Keratinocyte (primary cell): ENCODE data around the gene MACROH2A1. TPM values are rescaled to one million over a fixed set of nuclear protein-coding genes. Genes with fewer than 3 reads are reported as not detected.

ENCODE experiments used
- DNase-seq: peaks from one replicate; pipeline ENCODE4 v3.0.0-alpha.2; 2011; ENCODE audit warnings: low read depth, missing footprints, low spot score
- FAIRE-seq: peaks from 2 replicates; lab custom pipeline; 2011; peaks lifted over from hg19 to GRCh38; lab: Jason Lieb, UNC
- H2AFZ ChIP-seq: 2 replicates; pipeline ENCODE4 v1.6.0; 2012; ENCODE audit warnings: low read length, control low read depth, inconsistent platforms; ENCODE audit not compliant: control insufficient read depth
- H3K27ac ChIP-seq: 2 replicates; pipeline ENCODE4 v1.5.1; 2011; ENCODE audit warnings: low read length; ENCODE audit not compliant: control insufficient read depth, insufficient read depth
- H3K27me3 ChIP-seq: 3 replicates; pipeline ENCODE4 v1.6.0; 2011; ENCODE audit warnings: low read length; ENCODE audit not compliant: control insufficient read depth, insufficient read depth; ENCODE audit errors: extremely low read depth
- H3K36me3 ChIP-seq, 2 experiments: 2 replicates in 1 of 2; 3 replicates in 1 of 2; pipeline ENCODE4 v1.5.1; 2011; ENCODE audit warnings: low read length in 2 of 2, mild to moderate bottlenecking in 1 of 2; ENCODE audit not compliant: control insufficient read depth in 2 of 2, insufficient read depth in 2 of 2; ENCODE audit errors: extremely low read depth in 1 of 2
- H3K4me1 ChIP-seq: 3 replicates; pipeline ENCODE4 v1.5.1; 2011; ENCODE audit warnings: low read length; ENCODE audit not compliant: control insufficient read depth, insufficient read depth; ENCODE audit errors: extremely low read depth
- H3K4me2 ChIP-seq: 3 replicates; pipeline ENCODE4 v1.6.0; 2011; ENCODE audit warnings: low read depth, low read length; ENCODE audit not compliant: control insufficient read depth, insufficient read depth; ENCODE audit errors: extremely low read depth
- H3K4me3 ChIP-seq, 3 experiments: fragments of 200-600 bp in 1 of 3; sonication (generic) in 1 of 3; 2 replicates in 2 of 3; 3 replicates in 1 of 3; pipeline ENCODE4 v1.5.1; 2011 to 2016; ENCODE audit warnings: low read length in 3 of 3, mild to moderate bottlenecking in 3 of 3, control low read depth in 2 of 3, inconsistent platforms in 1 of 3, low read depth in 1 of 3, mixed read lengths in 1 of 3, mixed run types in 1 of 3, moderate library complexity in 1 of 3; ENCODE audit not compliant: control insufficient read depth in 2 of 3, insufficient read depth in 2 of 3; ENCODE audit errors: extremely low read depth in 1 of 3
- H3K79me2 ChIP-seq: 2 replicates; pipeline ENCODE4 v1.6.0; 2012; ENCODE audit warnings: low read length; ENCODE audit not compliant: control insufficient read depth, insufficient read depth
- H3K9ac ChIP-seq: 3 replicates; pipeline ENCODE4 v1.6.0; 2011; ENCODE audit warnings: low read length; ENCODE audit not compliant: control insufficient read depth, insufficient read depth; ENCODE audit errors: extremely low read depth
- H3K9me1 ChIP-seq: 3 replicates; pipeline ENCODE4 v1.6.0; 2011; ENCODE audit warnings: low read length; ENCODE audit not compliant: control insufficient read depth, insufficient read depth; ENCODE audit errors: extremely low read depth
- H3K9me3 ChIP-seq: 2 replicates; pipeline ENCODE4 v1.5.1; 2012; ENCODE audit warnings: low read depth, low read length; ENCODE audit not compliant: control insufficient read depth
- H4K20me1 ChIP-seq: 3 replicates; pipeline ENCODE4 v1.6.0; 2011; ENCODE audit warnings: low read length; ENCODE audit not compliant: control insufficient read depth, insufficient read depth; ENCODE audit errors: extremely low read depth
- CTCF ChIP-seq, 3 experiments: IDR thresholded peaks in 1 of 3; conservative IDR thresholded peaks in 1 of 3; optimal IDR thresholded peaks in 1 of 3; 2 replicates in 2 of 3; 3 replicates in 1 of 3; pipeline versions ENCODE3 to v1.5.1; 2011; ENCODE audit warnings: low read length in 3 of 3, mild to moderate bottlenecking in 3 of 3, moderate library complexity in 2 of 3, control low read depth in 1 of 3, inconsistent platforms in 1 of 3; ENCODE audit not compliant: insufficient read depth in 2 of 3; ENCODE audit errors: extremely low read depth in 1 of 3
- EZH2 ChIP-seq: IDR thresholded peaks from one replicate; pipeline ENCODE4 v1.6.1; 2012; ENCODE audit warnings: inconsistent platforms, mild to moderate bottlenecking, low read length, moderate library complexity
- dilution Hi-C: fragments of 300-500 bp; cut with MboI; formaldehyde crosslinking; loops from one replicate; pipeline ENCODE4 v1.7.0; 2020; ENCODE audit warnings: low sequenced_read_pairs; ENCODE audit not compliant: extremely low pct_ligation_motif_present
- polyA plus RNA-seq, 5 experiments: library from polyadenylated mRNA; depleted of rRNA in 3 of 5; stranded (reverse) in 3 of 5; stranded (forward) in 1 of 5; unstranded in 1 of 5; fragments of >200 nt; gene quantifications; 1 replicate in 1 of 5; 2 replicates in 3 of 5; 3 replicates in 1 of 5; pipeline versions ENCODE4 v1.2.1 to v1.2.3, GENCODE V29; 2011 to 2012; ENCODE audit warnings: missing spikeins in 2 of 5, low read depth in 1 of 5, low replicate concordance in 1 of 5

Gene MACROH2A1
- polyA plus RNA-seq, 1 donor (not counting 4 experiments of a cell fraction or from before 2014, with no cell fraction given): 208 TPM

GRCh38 chr5:135322744-135323143 is 76.3 kb downstream of the MACROH2A1 start:
- Histone ChIP-seq H3K9me3 (no peaks in the 10 kb centered on the region), H3K4me1 (peaks cover 8% of the 10 kb centered on the region), H3K4me2 (no peak overlapping the region), H3K36me3 (no peaks in the 10 kb centered on the region), H3K79me2 (no peaks in the 10 kb centered on the region), H4K20me1 (no peaks in the 10 kb centered on the region), H3K9me1 (no peaks in the 10 kb centered on the region), H3K9ac (no peak overlapping the region), H2AFZ (no peak overlapping the region), H3K4me3 (no peak overlapping the region), H3K27ac (no peak overlapping the region), H3K27me3 (no peaks in the 10 kb centered on the region)
- DNase-seq (no peak), FAIRE-seq (no peak)
- dilution Hi-C loops: no loop called here
- TF ChIP-seq EZH2 (no peak), CTCF (optimal IDR thresholded peaks at IDR 0.05 in 1 of 3, IDR thresholded peaks at IDR 0.05 in 1 of 3, conservative IDR thresholded peaks at IDR 0.05 in 1 of 3; ENCODE audit: extremely low read depth in 1 of 3, insufficient read depth in 2 of 3, low read length in 3 of 3) (no peak)

DNA sequence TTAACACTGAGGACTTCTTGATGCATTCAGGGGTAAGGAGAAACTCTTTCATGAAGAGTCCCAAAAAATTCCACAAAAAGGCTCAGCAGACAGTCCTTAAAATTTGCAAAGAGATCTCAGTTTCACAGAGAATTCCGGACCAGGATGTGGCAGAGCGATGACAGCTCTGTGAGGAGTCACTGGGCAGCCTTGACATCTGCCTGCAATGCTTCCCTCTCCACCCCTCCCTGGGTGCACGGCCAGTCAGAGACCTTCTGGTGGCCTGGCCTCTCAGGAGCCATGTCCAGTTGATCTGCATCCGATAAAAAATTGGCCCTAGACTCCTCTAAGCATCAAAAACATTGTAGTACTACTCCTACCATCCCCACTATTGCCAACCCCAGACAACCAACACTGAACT is 76.8 kb downstream of the MACROH2A1 start:
- Histone ChIP-seq H3K9me1 (no peaks in the 10 kb centered on the region), H3K9ac (no peak overlapping the region), H2AFZ (no peak overlapping the region), H3K4me2 (no peak overlapping the region), H3K79me2 (no peaks in the 10 kb centered on the region), H3K27me3 (no peaks in the 10 kb centered on the region), H3K9me3 (no peaks in the 10 kb centered on the region), H3K27ac (no peak overlapping the region), H3K36me3 (no peaks in the 10 kb centered on the region), H3K4me1 (peaks cover 8% of the 10 kb centered on the region), H4K20me1 (no peaks in the 10 kb centered on the region), H3K4me3 (no peak overlapping the region)
- DNase-seq: no peak
- dilution Hi-C loops: no loop called here
- FAIRE-seq: no peak
- TF ChIP-seq CTCF (optimal IDR thresholded peaks at IDR 0.05 in 1 of 3, IDR thresholded peaks at IDR 0.05 in 1 of 3, conservative IDR thresholded peaks at IDR 0.05 in 1 of 3; ENCODE audit: extremely low read depth in 1 of 3, insufficient read depth in 2 of 3, low read length in 3 of 3): no peak
